Measurements from ENCODE around the gene GNAI2. TPM values are rescaled to one million over a fixed set of nuclear protein-coding genes. Genes with fewer than 3 reads are reported as not detected.
A peak's percentile ranks its signal among the peaks of the same experiment; 100 is the strongest.

Gene GNAI2
- total RNA-seq, 4 donors from 2014 or later, result 149 to 297 (median 239) TPM

GRCh38 chr3:50203809-50204803 is 31.9 kb upstream of the GNAI2 start:
- peaks cover 16 to 19% (median 18%) of the 10 kb centered on the region in 4 donors for H3K4me1 ChIP-seq
- H3K27ac ChIP-seq (replicated peaks in 1 of 4), result no peak overlapping the region
- H3K9me3 ChIP-seq, result no peaks in the 10 kb centered on the region
- no peak for DNase-seq (ENCODE audit: extremely low spot score)
- H3K4me3 ChIP-seq, result peak overlapping the region in 2 of 4 donors; percentile 47 to 49
- WGBS, result 82% methylated on average over 10 of the region's 12 CpGs
- intact Hi-C loops (cut with DNase I), result no loop called here
- no peaks in the 10 kb centered on the region for H3K36me3 ChIP-seq
- no peak for TF ChIP-seq POLR2AphosphoS5 (IDR thresholded peaks at IDR 0.05)
- TF ChIP-seq EP300 (IDR thresholded peaks at IDR 0.05), result no peak
- no peak for TF ChIP-seq CTCF (IDR thresholded peaks at IDR 0.05)
- TF ChIP-seq POLR2A (IDR thresholded peaks at IDR 0.05; ENCODE audit: low read depth), result no peak
- H3K27me3 ChIP-seq, result peaks cover 0 to 85% (median 29%) of the 10 kb centered on the region in 4 donors

- H3K4me1 ChIP-seq, result peaks cover 16 to 19% (median 18%) of the 10 kb centered on the region in 4 donors
- WGBS, result 2% methylated on average over 29 of the region's 41 CpGs
- intact Hi-C loops (cut with DNase I), result no loop called here
- no peaks in the 10 kb centered on the region for H3K9me3 ChIP-seq
- DNase-seq (ENCODE audit: extremely low spot score), result no peak
- no peak for TF ChIP-seq EP300 (IDR thresholded peaks at IDR 0.05)
- TF ChIP-seq CTCF (IDR thresholded peaks at IDR 0.05), result no peak
- no peak for TF ChIP-seq POLR2A (IDR thresholded peaks at IDR 0.05; ENCODE audit: low read depth)
- no peak for TF ChIP-seq POLR2AphosphoS5 (IDR thresholded peaks at IDR 0.05)
- peaks cover 0 to 78% (median 29%) of the 10 kb centered on the region in 4 donors for H3K27me3 ChIP-seq
- peak within 1 kb of the TSS; percentile 44 to 56 (median 48) for H3K4me3 ChIP-seq
- H3K27ac ChIP-seq (replicated peaks in 1 of 4), result no peak within 1 kb of the TSS
- no peaks in the 10 kb centered on the region for H3K36me3 ChIP-seq
Observed at GRCh38 chr3:50204804-50205412, 31.1 kb upstream of the GNAI2 start, which contains the start of gene SLC38A3. Gene SLC38A3 (plus strand): TSS chr3:50205271. CDS start chr3:50214200, 8,929 bp downstream.

GRCh38 chr3:50205413-50206276 is 30.4 kb upstream of the GNAI2 start:
- Histone ChIP-seq H3K4me3 (peak overlapping the region; percentile 44 to 56 (median 48)), H3K9me3 (no peaks in the 10 kb centered on the region), H3K4me1 (peaks cover 16 to 19% (median 18%) of the 10 kb centered on the region in 4 donors), H3K27ac (replicated peaks in 1 of 4) (no peak overlapping the region), H3K27me3 (peaks cover 0 to 73% (median 29%) of the 10 kb centered on the region in 4 donors), H3K36me3 (no peaks in the 10 kb centered on the region)
- DNase-seq (ENCODE audit: extremely low spot score), result no peak
- TF ChIP-seq EP300 (IDR thresholded peaks at IDR 0.05), result no peak
- no peak for TF ChIP-seq POLR2AphosphoS5 (IDR thresholded peaks at IDR 0.05)
- TF ChIP-seq CTCF (IDR thresholded peaks at IDR 0.05), result no peak
- TF ChIP-seq POLR2A (IDR thresholded peaks at IDR 0.05; ENCODE audit: low read depth), result no peak
- intact Hi-C loops (cut with DNase I), result no loop called here
- 13% methylated on average over 31 of the region's 67 CpGs for WGBS

GRCh38 chr3:50207359-50208042 is 28.5 kb upstream of the GNAI2 start:
- Histone ChIP-seq H3K4me1 (peaks cover 16 to 19% (median 18%) of the 10 kb centered on the region in 4 donors), H3K9me3 (no peaks in the 10 kb centered on the region), H3K27me3 (peaks cover 0 to 54% (median 27%) of the 10 kb centered on the region in 4 donors), H3K27ac (replicated peaks in 1 of 4) (no peak overlapping the region), H3K36me3 (no peaks in the 10 kb centered on the region), H3K4me3 (no peak overlapping the region)
- WGBS, result 97% methylated on average over 13 of the region's 17 CpGs
- no peak for TF ChIP-seq EP300 (IDR thresholded peaks at IDR 0.05)
- TF ChIP-seq CTCF (IDR thresholded peaks at IDR 0.05), result no peak
- no peak for TF ChIP-seq POLR2AphosphoS5 (IDR thresholded peaks at IDR 0.05)
- TF ChIP-seq POLR2A (IDR thresholded peaks at IDR 0.05; ENCODE audit: low read depth), result no peak
- intact Hi-C loops (cut with DNase I), result no loop called here
- no peak for DNase-seq (ENCODE audit: extremely low spot score)
